ENCODE data around the gene BRDT.

The BRDT gene

GRCh38 chr1:91916811-91917460 lies 32.3 kb upstream of the BRDT start:
- TF ChIP-seq SPI1 (IDR thresholded peaks at IDR 0.05; ENCODE audit: borderline replicate concordance, low read depth), result no peak
- no peak for TF ChIP-seq GABPA (IDR thresholded peaks at IDR 0.05; ENCODE audit: low read depth)
- H3K27ac ChIP-seq (replicated peaks), result no peak overlapping the region
- no peak for DNase-seq (ENCODE audit: low read depth in 1 of 2, low spot score in 1 of 2)
- no peaks in the 10 kb centered on the region for H3K27me3 ChIP-seq (ENCODE audit: insufficient read depth, poor library complexity, severe bottlenecking)
- no peak overlapping the region for H3K4me3 ChIP-seq (replicated peaks; ENCODE audit: insufficient read depth, low read length)

DNA sequence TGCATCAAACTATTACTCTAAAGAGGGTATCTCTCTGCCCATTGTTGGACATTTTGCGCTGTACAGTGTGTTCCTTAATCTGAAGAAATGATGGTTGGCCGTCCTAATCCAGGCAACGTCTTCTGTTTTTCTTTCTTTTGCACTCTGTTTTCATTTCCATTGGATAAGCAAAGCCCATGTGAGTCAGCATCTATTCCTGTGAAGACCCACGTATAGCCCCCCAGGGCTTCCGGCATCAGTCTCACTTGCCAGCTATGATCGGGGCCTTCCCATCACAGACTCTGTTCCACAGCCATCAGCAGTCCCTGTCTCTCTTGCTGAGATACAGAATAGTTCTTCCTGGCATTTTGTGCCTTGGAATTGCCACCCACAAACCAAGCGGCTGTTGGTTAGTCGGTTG lies 29.2 kb upstream of the BRDT start:
- no peaks in the 10 kb centered on the region for H3K27me3 ChIP-seq (ENCODE audit: insufficient read depth, poor library complexity, severe bottlenecking)
- DNase-seq (ENCODE audit: low read depth in 1 of 2, low spot score in 1 of 2), result no peak
- no peak overlapping the region for H3K4me3 ChIP-seq (replicated peaks; ENCODE audit: insufficient read depth, low read length)
- TF ChIP-seq GABPA (IDR thresholded peaks at IDR 0.05; ENCODE audit: low read depth) (no peak), POLR2AphosphoS5 (IDR thresholded peaks at IDR 0.05; ENCODE audit: low read depth) (no peak), SPI1 (IDR thresholded peaks at IDR 0.05; ENCODE audit: borderline replicate concordance, low read depth) (no peak)
- TF ChIP-seq, protein P1, sequence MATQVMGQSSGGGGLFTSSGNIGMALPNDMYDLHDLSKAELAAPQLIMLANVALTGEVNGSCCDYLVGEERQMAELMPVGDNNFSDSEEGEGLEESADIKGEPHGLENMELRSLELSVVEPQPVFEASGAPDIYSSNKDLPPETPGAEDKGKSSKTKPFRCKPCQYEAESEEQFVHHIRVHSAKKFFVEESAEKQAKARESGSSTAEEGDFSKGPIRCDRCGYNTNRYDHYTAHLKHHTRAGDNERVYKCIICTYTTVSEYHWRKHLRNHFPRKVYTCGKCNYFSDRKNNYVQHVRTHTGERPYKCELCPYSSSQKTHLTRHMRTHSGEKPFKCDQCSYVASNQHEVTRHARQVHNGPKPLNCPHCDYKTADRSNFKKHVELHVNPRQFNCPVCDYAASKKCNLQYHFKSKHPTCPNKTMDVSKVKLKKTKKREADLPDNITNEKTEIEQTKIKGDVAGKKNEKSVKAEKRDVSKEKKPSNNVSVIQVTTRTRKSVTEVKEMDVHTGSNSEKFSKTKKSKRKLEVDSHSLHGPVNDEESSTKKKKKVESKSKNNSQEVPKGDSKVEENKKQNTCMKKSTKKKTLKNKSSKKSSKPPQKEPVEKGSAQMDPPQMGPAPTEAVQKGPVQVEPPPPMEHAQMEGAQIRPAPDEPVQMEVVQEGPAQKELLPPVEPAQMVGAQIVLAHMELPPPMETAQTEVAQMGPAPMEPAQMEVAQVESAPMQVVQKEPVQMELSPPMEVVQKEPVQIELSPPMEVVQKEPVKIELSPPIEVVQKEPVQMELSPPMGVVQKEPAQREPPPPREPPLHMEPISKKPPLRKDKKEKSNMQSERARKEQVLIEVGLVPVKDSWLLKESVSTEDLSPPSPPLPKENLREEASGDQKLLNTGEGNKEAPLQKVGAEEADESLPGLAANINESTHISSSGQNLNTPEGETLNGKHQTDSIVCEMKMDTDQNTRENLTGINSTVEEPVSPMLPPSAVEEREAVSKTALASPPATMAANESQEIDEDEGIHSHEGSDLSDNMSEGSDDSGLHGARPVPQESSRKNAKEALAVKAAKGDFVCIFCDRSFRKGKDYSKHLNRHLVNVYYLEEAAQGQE (IDR thresholded peaks at IDR 0.05; ENCODE audit: insufficient replicate concordance, low read depth), result no peak
- TF ChIP-seq, protein P2, sequence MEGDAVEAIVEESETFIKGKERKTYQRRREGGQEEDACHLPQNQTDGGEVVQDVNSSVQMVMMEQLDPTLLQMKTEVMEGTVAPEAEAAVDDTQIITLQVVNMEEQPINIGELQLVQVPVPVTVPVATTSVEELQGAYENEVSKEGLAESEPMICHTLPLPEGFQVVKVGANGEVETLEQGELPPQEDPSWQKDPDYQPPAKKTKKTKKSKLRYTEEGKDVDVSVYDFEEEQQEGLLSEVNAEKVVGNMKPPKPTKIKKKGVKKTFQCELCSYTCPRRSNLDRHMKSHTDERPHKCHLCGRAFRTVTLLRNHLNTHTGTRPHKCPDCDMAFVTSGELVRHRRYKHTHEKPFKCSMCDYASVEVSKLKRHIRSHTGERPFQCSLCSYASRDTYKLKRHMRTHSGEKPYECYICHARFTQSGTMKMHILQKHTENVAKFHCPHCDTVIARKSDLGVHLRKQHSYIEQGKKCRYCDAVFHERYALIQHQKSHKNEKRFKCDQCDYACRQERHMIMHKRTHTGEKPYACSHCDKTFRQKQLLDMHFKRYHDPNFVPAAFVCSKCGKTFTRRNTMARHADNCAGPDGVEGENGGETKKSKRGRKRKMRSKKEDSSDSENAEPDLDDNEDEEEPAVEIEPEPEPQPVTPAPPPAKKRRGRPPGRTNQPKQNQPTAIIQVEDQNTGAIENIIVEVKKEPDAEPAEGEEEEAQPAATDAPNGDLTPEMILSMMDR (IDR thresholded peaks at IDR 0.05; ENCODE audit: insufficient read depth, low read length), result no peak
- no peak overlapping the region for H3K27ac ChIP-seq (replicated peaks)

DNA sequence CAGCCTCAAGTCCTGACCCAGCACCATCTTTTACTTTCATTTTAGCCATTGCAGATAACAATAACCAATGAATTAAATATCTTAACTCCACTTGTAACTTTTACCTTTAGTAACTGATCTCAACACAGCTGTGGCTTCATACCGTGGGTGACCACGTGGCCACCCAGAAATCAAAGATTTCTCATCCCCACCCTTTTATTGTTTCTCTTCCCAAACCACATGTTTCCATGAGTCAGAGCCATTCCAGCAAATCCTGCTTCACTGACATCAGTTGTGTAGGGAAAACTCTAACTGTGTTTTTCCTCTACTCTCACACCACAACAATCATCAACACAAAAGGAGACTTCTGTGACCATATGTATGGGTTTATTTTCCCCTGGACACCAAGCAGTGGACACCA lies 25.1 kb upstream of the BRDT start:
- H3K27ac ChIP-seq (replicated peaks), result no peak overlapping the region
- H3K4me3 ChIP-seq (replicated peaks; ENCODE audit: insufficient read depth, low read length), result no peak overlapping the region
- TF ChIP-seq, protein P1 (IDR thresholded peaks at IDR 0.05; ENCODE audit: insufficient replicate concordance, low read depth), result no peak
- TF ChIP-seq, protein P2 (IDR thresholded peaks at IDR 0.05; ENCODE audit: insufficient read depth, low read length), result no peak
- DNase-seq (ENCODE audit: low read depth in 1 of 2, low spot score in 1 of 2), result no peak
- H3K27me3 ChIP-seq (ENCODE audit: insufficient read depth, poor library complexity, severe bottlenecking), result no peaks in the 10 kb centered on the region

GRCh38 chr1:91925644-91926435 lies 23.4 kb upstream of the BRDT start:
- no peaks in the 10 kb centered on the region for H3K27me3 ChIP-seq (ENCODE audit: insufficient read depth, poor library complexity, severe bottlenecking)
- no peak for DNase-seq (ENCODE audit: low read depth in 1 of 2, low spot score in 1 of 2)
- TF ChIP-seq SPI1 (IDR thresholded peaks at IDR 0.05; ENCODE audit: borderline replicate concordance, low read depth) (no peak), POLR2AphosphoS5 (IDR thresholded peaks at IDR 0.05; ENCODE audit: low read depth) (no peak), GABPA (IDR thresholded peaks at IDR 0.05; ENCODE audit: low read depth) (no peak)
- TF ChIP-seq, protein P2 (IDR thresholded peaks at IDR 0.05; ENCODE audit: insufficient read depth, low read length), result no peak
- TF ChIP-seq, protein P1 (IDR thresholded peaks at IDR 0.05; ENCODE audit: insufficient replicate concordance, low read depth), result no peak
- H3K4me3 ChIP-seq (replicated peaks; ENCODE audit: insufficient read depth, low read length), result no peak overlapping the region
- H3K27ac ChIP-seq (replicated peaks), result no peak overlapping the region
